Mesothelial cell of epicardium (in vitro differentiated cells): ENCODE measurements around the gene CENPW. TPM values are rescaled to one million over a fixed set of nuclear protein-coding genes. Genes with fewer than 3 reads are reported as not detected.

Experiments
- DNase-seq, 2 experiments: peaks; one replicate each; pipeline ENCODE4 v3.0.0; 2021; ENCODE audit warnings: low spot score in 2 of 2; ENCODE audit not compliant: unreplicated experiment in 2 of 2
- H3K27ac Mint-ChIP-seq: 2 replicates; pipeline ENCODE4 v1.8.0; 2021; ENCODE audit warnings: mixed read lengths
- H3K27me3 Mint-ChIP-seq: 2 replicates; pipeline ENCODE4 v1.8.0; 2021; ENCODE audit warnings: low read depth, mixed read lengths
- H3K36me3 Mint-ChIP-seq: 2 replicates; pipeline ENCODE4 v1.8.0; 2021; ENCODE audit warnings: mixed read lengths
- H3K4me1 Mint-ChIP-seq: 2 replicates; pipeline ENCODE4 v1.8.0; 2021; ENCODE audit warnings: mixed read lengths
- H3K4me3 Mint-ChIP-seq: 2 replicates; pipeline ENCODE4 v1.8.0; 2021; ENCODE audit warnings: mild to moderate bottlenecking, moderate library complexity, mixed read lengths
- H3K9me3 Mint-ChIP-seq: 2 replicates; pipeline ENCODE4 v1.8.0; 2021; ENCODE audit warnings: mixed read lengths
- total RNA-seq: library from RNA; stranded (reverse); gene quantifications from 3 replicates; pipeline ENCODE4 v1.2.1, GENCODE V29; 2021
- TF ChIP-seq, protein P1 (sequence below): fragments of 200-600 bp; sonication (generic); IDR thresholded peaks from one replicate; pipeline ENCODE4 v1.5.0; 2021; ENCODE audit warnings: antibody characterized with exemption; ENCODE audit not compliant: unreplicated experiment

CENPW gene
- total RNA-seq, 1 donor from 2014 or later: 23.8 TPM

DNA sequence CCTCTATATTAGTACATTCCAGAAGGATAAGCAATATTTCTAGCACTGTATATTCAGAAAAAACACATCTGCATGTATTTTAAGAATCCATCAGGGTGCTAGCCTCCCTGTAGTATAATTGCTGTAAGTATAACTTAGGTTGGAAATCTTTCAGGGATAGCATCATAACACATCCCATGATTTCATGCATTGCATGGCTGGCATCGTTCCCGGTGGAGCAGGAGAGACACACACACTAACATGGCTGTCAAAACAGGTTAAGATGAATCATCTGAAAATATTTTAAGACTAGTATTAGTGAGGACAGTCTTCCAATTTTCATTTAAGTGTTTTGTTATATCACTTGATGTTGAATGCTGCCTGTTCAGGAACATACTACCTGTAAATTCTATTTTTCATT, 32.1 kb upstream of the CENPW start:
- no peak for DNase-seq
- Mint-ChIP-seq H3K27ac (no peak overlapping the region), H3K9me3 (no peaks in the 10 kb centered on the region), H3K4me1 (no peaks in the 10 kb centered on the region), H3K27me3 (no peaks in the 10 kb centered on the region), H3K36me3 (no peaks in the 10 kb centered on the region), H3K4me3 (no peak overlapping the region)
- TF ChIP-seq, protein P1, sequence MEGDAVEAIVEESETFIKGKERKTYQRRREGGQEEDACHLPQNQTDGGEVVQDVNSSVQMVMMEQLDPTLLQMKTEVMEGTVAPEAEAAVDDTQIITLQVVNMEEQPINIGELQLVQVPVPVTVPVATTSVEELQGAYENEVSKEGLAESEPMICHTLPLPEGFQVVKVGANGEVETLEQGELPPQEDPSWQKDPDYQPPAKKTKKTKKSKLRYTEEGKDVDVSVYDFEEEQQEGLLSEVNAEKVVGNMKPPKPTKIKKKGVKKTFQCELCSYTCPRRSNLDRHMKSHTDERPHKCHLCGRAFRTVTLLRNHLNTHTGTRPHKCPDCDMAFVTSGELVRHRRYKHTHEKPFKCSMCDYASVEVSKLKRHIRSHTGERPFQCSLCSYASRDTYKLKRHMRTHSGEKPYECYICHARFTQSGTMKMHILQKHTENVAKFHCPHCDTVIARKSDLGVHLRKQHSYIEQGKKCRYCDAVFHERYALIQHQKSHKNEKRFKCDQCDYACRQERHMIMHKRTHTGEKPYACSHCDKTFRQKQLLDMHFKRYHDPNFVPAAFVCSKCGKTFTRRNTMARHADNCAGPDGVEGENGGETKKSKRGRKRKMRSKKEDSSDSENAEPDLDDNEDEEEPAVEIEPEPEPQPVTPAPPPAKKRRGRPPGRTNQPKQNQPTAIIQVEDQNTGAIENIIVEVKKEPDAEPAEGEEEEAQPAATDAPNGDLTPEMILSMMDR: no peak

DNA sequence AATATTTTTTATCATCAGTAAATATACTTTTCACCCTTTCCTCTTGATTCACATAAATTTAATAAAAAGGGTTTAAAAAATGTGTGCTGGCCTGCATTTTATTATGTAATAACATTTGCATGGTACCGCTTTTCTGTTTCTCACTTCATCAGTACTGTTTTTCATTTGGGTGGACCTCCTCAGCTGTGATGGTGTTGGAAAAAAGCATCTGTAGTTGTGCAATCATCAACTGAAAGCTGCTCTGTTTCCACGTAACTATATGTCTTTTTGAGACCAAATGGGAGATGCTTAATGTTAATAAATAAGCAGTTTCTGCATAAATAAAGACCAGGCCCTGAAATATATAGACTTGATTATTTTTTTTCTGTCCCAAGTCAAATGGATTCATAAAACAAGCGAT, 31.6 kb upstream of the CENPW start:
- Mint-ChIP-seq H3K4me3 (no peak overlapping the region), H3K4me1 (no peaks in the 10 kb centered on the region), H3K36me3 (no peaks in the 10 kb centered on the region), H3K27ac (no peak overlapping the region), H3K27me3 (no peaks in the 10 kb centered on the region), H3K9me3 (no peaks in the 10 kb centered on the region)
- TF ChIP-seq, protein P1: no peak
- no peak for DNase-seq

DNA sequence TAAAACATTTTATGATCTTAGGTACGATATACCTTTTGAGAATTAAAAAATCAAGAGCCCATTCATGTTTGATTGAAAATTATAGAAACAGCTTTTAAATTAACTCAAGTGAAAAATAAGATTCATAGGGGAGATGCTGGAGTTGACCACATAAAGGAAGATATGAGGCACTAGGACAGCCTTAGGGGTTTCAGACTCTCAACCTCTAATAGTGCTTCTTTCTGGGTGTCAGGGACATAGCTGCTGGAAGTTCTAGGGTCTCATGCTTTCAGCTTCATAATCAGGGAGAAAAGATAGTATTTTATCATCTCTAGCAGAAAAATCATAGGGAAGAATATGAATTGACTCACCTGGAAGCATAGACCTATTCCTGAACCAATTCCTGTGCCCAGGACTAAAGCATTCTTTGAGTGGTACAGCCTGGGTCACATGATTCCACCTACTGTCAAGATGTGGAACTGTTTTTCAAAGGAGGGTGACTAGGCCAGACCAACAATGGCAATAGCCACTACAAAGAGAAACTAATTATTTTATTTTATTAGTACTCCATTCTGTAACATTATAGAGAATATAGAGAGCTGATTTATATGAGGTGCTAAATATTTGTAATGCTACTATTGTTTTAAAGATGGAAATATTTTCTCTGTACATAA, 27.8 kb upstream of the CENPW start:
- TF ChIP-seq, protein P1: peak; percentile 22
- Mint-ChIP-seq H3K27me3 (no peaks in the 10 kb centered on the region), H3K4me1 (peaks cover 3% of the 10 kb centered on the region), H3K9me3 (peaks cover 7% of the 10 kb centered on the region), H3K27ac (no peak overlapping the region), H3K36me3 (no peaks in the 10 kb centered on the region), H3K4me3 (no peak overlapping the region)
- DNase-seq: no peak

DNA sequence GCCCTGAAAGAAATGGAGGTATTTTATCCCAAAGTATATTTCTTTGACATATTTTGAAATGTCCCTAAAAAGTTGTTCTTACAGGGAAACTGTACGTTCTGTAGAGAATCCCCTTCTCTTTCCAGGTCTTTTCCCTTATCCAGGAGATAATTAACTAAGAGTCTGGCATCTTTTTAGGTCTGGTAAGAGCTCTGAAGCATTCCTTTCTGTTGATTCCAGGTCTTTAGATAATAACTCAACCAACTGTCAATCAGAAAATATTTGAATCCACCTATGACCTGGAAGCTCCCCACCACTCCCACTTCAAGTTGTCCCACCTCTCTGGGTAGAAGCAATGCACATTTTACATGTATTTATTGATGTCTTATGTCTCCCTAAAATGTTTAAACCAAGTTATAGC, 26.0 kb upstream of the CENPW start:
- H3K4me3 Mint-ChIP-seq: no peak overlapping the region
- H3K27me3 Mint-ChIP-seq: no peaks in the 10 kb centered on the region
- H3K9me3 Mint-ChIP-seq: peaks cover 11% of the 10 kb centered on the region
- H3K27ac Mint-ChIP-seq: no peak overlapping the region
- TF ChIP-seq, protein P1: no peak
- no peak for DNase-seq
- H3K4me1 Mint-ChIP-seq: peaks cover 3% of the 10 kb centered on the region
- no peaks in the 10 kb centered on the region for H3K36me3 Mint-ChIP-seq

DNA sequence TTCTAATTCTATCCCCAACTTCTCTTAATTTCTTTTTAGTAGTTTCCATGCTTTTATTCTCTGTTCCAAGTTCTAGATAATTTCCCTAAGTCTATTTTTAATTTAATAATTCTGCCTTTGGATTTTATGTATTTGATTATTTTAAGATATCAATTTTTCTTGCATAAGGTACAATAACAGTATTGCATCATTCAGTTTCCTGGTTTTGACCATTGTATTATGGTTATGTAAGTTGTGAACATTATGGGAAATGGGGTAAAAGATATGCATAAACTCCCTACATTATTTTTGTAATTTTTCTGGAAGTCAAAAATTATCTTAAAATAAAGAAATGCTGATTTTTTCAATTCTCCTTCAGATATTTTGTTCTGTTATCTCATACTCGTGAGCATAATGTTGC, 21.1 kb upstream of the CENPW start:
- TF ChIP-seq, protein P1: no peak
- H3K4me1 Mint-ChIP-seq: peaks cover 4% of the 10 kb centered on the region
- no peak for DNase-seq
- H3K27ac Mint-ChIP-seq: no peak overlapping the region
- no peaks in the 10 kb centered on the region for H3K27me3 Mint-ChIP-seq
- H3K9me3 Mint-ChIP-seq: peaks cover 16% of the 10 kb centered on the region
- H3K4me3 Mint-ChIP-seq: no peak overlapping the region
- peaks cover 4% of the 10 kb centered on the region for H3K36me3 Mint-ChIP-seq

DNA sequence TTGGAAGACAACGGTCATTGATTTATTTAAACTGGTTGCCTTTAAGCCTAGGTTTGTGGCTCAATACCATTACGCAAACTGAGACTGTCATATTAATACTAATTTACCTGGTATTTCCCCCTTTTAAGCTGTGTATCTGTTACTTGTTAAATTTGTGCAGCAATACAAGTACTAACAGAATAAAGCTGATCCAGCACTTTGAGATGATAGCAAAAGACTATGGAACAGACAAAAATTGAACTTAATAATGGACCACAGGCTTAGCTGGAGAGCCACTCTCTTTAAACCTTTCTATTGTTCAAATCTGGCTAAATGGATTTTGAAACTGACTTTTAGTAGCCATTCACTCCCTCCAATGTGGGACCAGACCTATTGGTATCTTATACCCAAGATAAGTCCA, 6.2 kb upstream of the CENPW start:
- Mint-ChIP-seq H3K27ac (no peak overlapping the region), H3K36me3 (no peaks in the 10 kb centered on the region), H3K4me3 (no peak overlapping the region), H3K4me1 (peaks cover 1% of the 10 kb centered on the region), H3K9me3 (no peaks in the 10 kb centered on the region), H3K27me3 (no peaks in the 10 kb centered on the region)
- TF ChIP-seq, protein P1: no peak
- no peak for DNase-seq
